ENCODE measurements around the gene PDE4D. TPM values are rescaled to one million over a fixed set of nuclear protein-coding genes. Genes with fewer than 3 reads are reported as not detected.

Gene PDE4D
- total and polyA plus RNA-seq, 2 donors (not counting 3 experiments of a cell fraction or from before 2014, with no cell fraction given) = 34.5 to 51.2 TPM

- dilution Hi-C loops (cut with MboI; ENCODE audit: extremely low pct_ligation_motif_present, low sequenced_read_pairs) = no loop called here
- no peak for DNase-seq (ENCODE audit: low read depth, low spot score)
- H4K20me1 ChIP-seq (replicated peaks; ENCODE audit: control insufficient read depth, extremely low read depth, insufficient read depth, low read length) = no peaks in the 10 kb centered on the region
- BruUV-seq (replicated peaks) = no TSS peak
- no peak overlapping the region for H3K4me3 ChIP-seq (replicated peaks in 1 of 3; ENCODE audit: insufficient read depth in 1 of 3, low read depth in 1 of 3, low read length in 3 of 3)
- no peaks in the 10 kb centered on the region for H3K27me3 ChIP-seq (ENCODE audit: control insufficient read depth in 2 of 2, insufficient read depth in 2 of 2, low read length in 2 of 2)
- intact Hi-C loops (cut with micrococcal nuclease) = no loop called here
- CTCF ChIA-PET = interaction anchor here (1.2 to 1.7 kb wide), 2 partner anchors 16 to 273 kb away, joined by 3 to 7 read pairs; no protein-coding TSS in a partner anchor
- POLR2A ChIA-PET = no interaction called here
- no peak overlapping the region for H3K4me2 ChIP-seq (ENCODE audit: insufficient read depth, low read length)
- no peak overlapping the region for H2AFZ ChIP-seq (ENCODE audit: low read depth, low read length)
- no peaks in the 10 kb centered on the region for H3K9me1 ChIP-seq (replicated peaks; ENCODE audit: control insufficient read depth, extremely low read depth, insufficient read depth, low read length)
- H3K27ac ChIP-seq (ENCODE audit: insufficient read depth, low read depth, low read length) = no peak overlapping the region
- TF ChIP-seq POLR2A (IDR thresholded peaks at IDR 0.05; ENCODE audit: low read depth, low read length) = no peak
- TF ChIP-seq GATA2 (IDR thresholded peaks at IDR 0.05; ENCODE audit: insufficient read depth, insufficient read length, low read depth, low read length) = no peak
- no peak overlapping the region for H3K9ac ChIP-seq (replicated peaks; ENCODE audit: extremely low read depth, insufficient read depth, low read length)
- H3K9me3 ChIP-seq (replicated peaks; ENCODE audit: control insufficient read depth, insufficient read depth, low read length) = no peaks in the 10 kb centered on the region
- H3K36me3 ChIP-seq (ENCODE audit: control insufficient read depth in 2 of 2, extremely low read depth in 1 of 2, insufficient read depth in 2 of 2, low read length in 2 of 2) = no peaks in the 10 kb centered on the region
- no peaks in the 10 kb centered on the region for H3K79me2 ChIP-seq (ENCODE audit: control insufficient read depth, insufficient read depth, low read length)
- H3K4me1 ChIP-seq (ENCODE audit: control insufficient read depth, extremely low read depth, insufficient read depth, low read length) = no peaks in the 10 kb centered on the region
- FAIRE-seq = no peak
Observed at GRCh38 chr5:59158637-59159391, 734.7 kb downstream of the PDE4D start.

DNA sequence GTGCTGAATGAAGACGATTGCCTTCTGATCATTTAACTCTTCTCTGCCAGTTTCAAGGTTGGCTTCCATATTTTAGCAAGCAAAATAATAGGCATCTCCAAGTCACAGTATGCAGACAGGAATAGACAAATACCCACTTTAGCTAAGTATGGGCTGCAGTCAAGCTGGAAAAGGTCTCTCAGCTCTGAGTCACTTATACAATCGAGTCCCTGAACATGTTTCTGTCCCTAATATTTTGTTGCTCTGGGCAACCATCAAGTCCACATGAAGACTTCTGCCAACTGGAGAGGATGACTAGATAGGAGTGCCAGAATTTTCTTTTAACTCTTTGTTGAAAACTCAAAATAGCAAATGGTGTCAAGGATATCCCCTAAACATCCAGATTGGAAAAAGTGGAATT, 735.4 kb downstream of the PDE4D start:
- TF ChIP-seq EZH2 (IDR thresholded peaks at IDR 0.05; ENCODE audit: borderline replicate concordance, low read depth, low read length, severe bottlenecking) (no peak), MYC (IDR thresholded peaks at IDR 0.05; ENCODE audit: low read depth, low read length) (no peak), POLR2AphosphoS5 (IDR thresholded peaks at IDR 0.05; ENCODE audit: insufficient read depth, low read depth, low read length) (no peak), GATA2 (IDR thresholded peaks at IDR 0.05; ENCODE audit: insufficient read depth, insufficient read length, low read depth, low read length) (no peak)
- TF ChIP-seq, protein P1, sequence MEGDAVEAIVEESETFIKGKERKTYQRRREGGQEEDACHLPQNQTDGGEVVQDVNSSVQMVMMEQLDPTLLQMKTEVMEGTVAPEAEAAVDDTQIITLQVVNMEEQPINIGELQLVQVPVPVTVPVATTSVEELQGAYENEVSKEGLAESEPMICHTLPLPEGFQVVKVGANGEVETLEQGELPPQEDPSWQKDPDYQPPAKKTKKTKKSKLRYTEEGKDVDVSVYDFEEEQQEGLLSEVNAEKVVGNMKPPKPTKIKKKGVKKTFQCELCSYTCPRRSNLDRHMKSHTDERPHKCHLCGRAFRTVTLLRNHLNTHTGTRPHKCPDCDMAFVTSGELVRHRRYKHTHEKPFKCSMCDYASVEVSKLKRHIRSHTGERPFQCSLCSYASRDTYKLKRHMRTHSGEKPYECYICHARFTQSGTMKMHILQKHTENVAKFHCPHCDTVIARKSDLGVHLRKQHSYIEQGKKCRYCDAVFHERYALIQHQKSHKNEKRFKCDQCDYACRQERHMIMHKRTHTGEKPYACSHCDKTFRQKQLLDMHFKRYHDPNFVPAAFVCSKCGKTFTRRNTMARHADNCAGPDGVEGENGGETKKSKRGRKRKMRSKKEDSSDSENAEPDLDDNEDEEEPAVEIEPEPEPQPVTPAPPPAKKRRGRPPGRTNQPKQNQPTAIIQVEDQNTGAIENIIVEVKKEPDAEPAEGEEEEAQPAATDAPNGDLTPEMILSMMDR (IDR thresholded peaks at IDR 0.05; ENCODE audit: extremely low read depth in 1 of 2, insufficient read depth in 1 of 2, low read depth in 1 of 2, low read length in 2 of 2) = no peak

More for the DNA sequence above, 735.4 kb downstream of the PDE4D start:
- CTCF ChIA-PET = interaction anchor here (0.7 kb wide), 1 partner anchor 11 kb away, joined by 3 read pairs; no protein-coding TSS in a partner anchor
- Histone ChIP-seq H2AFZ (ENCODE audit: low read depth, low read length) (no peak overlapping the region), H3K36me3 (ENCODE audit: control insufficient read depth in 2 of 2, extremely low read depth in 1 of 2, insufficient read depth in 2 of 2, low read length in 2 of 2) (no peaks in the 10 kb centered on the region), H3K4me3 (replicated peaks in 1 of 3; ENCODE audit: insufficient read depth in 1 of 3, low read depth in 1 of 3, low read length in 3 of 3) (no peak overlapping the region), H3K79me2 (ENCODE audit: control insufficient read depth, insufficient read depth, low read length) (no peaks in the 10 kb centered on the region), H3K9me1 (replicated peaks; ENCODE audit: control insufficient read depth, extremely low read depth, insufficient read depth, low read length) (no peaks in the 10 kb centered on the region), H3K9ac (replicated peaks; ENCODE audit: extremely low read depth, insufficient read depth, low read length) (no peak overlapping the region), H3K4me1 (ENCODE audit: control insufficient read depth, extremely low read depth, insufficient read depth, low read length) (no peaks in the 10 kb centered on the region), H4K20me1 (replicated peaks; ENCODE audit: control insufficient read depth, extremely low read depth, insufficient read depth, low read length) (no peaks in the 10 kb centered on the region), H3K27ac (ENCODE audit: insufficient read depth, low read depth, low read length) (no peak overlapping the region), H3K27me3 (ENCODE audit: control insufficient read depth in 2 of 2, insufficient read depth in 2 of 2, low read length in 2 of 2) (no peaks in the 10 kb centered on the region), H3K9me3 (replicated peaks; ENCODE audit: control insufficient read depth, insufficient read depth, low read length) (no peaks in the 10 kb centered on the region), H3K4me2 (ENCODE audit: insufficient read depth, low read length) (no peak overlapping the region)
- dilution Hi-C loops (cut with MboI; ENCODE audit: extremely low pct_ligation_motif_present, low sequenced_read_pairs) (no loop called here), intact Hi-C loops (cut with micrococcal nuclease) (no loop called here)
- FAIRE-seq = no peak
- BruUV-seq (replicated peaks) = no TSS peak
- no peak for DNase-seq (ENCODE audit: low read depth, low spot score)
- POLR2A ChIA-PET = no interaction called here

All from endothelial cell of umbilical vein (primary cell).